SK-N-SH (cell line): ENCODE results near the gene TNFRSF21. TPM values are rescaled to one million over a fixed set of nuclear protein-coding genes. Genes with fewer than 3 reads are reported as not detected.

Source experiments
- CTCF ChIA-PET: fragments of 300-600, 350-600 bp; formaldehyde crosslinking; extraction: SDS; loops from one replicate; lab custom pipeline; 2021; lab: Yijun Ruan, JAX
- POLR2A ChIA-PET: fragments of 350-600 bp; sonication (Branson Sonifier 250); formaldehyde crosslinking; extraction: SDS; loops from one replicate; lab custom pipeline; 2020; ENCODE audit warnings: antibody characterized with exemption, inconsistent platforms; lab: Yijun Ruan, JAX
- DNase-seq: peaks from one replicate; pipeline ENCODE4 v3.0.0; 2012
- H2AFZ ChIP-seq: fragments of 200-600 bp; sonication (generic); 2 replicates; pipeline ENCODE4 v1.8.1; 2016; ENCODE audit warnings: antibody characterized with exemption, mild to moderate bottlenecking, low read depth
- H3F3A ChIP-seq: fragments of 200-600 bp; sonication (generic); replicated peaks from 2 replicates; pipeline ENCODE3; 2016; ENCODE audit warnings: antibody characterized with exemption, mild to moderate bottlenecking; ENCODE audit not compliant: insufficient read depth
- H3K27ac ChIP-seq, 2 experiments: fragments of 200-500 bp in 1 of 2; fragments of 200-600 bp in 1 of 2; sonication (Bioruptor generic) in 1 of 2; sonication (generic), shearing (Covaris generic) in 1 of 2; 2 replicates each; pipeline versions ENCODE4 v1.5.1 to v1.6.1; 2014 to 2016; ENCODE audit warnings: low read depth in 2 of 2, inconsistent platforms in 1 of 2, low read length in 1 of 2, mild to moderate bottlenecking in 1 of 2, mixed read lengths in 1 of 2
- H3K27me3 ChIP-seq: fragments of 200-600 bp; sonication (generic), shearing (Covaris generic); 2 replicates; pipeline ENCODE4 v1.6.1; 2016; ENCODE audit warnings: mixed run types; ENCODE audit not compliant: insufficient read depth
- H3K36me3 ChIP-seq, 2 experiments: fragments of 200-500 bp in 1 of 2; fragments of 200-600 bp in 1 of 2; sonication (Bioruptor generic) in 1 of 2; sonication (generic) in 1 of 2; replicated peaks in 1 of 2; 2 replicates each; pipeline versions ENCODE3 to v1.5.1; 2014 to 2016; ENCODE audit warnings: low read length in 1 of 2, mild to moderate bottlenecking in 1 of 2; ENCODE audit not compliant: insufficient read depth in 2 of 2, control insufficient read depth in 1 of 2
- H3K4me1 ChIP-seq, 2 experiments: fragments of 200-500 bp in 1 of 2; fragments of 200-600 bp in 1 of 2; sonication (Bioruptor generic) in 1 of 2; sonication (generic), shearing (Covaris generic) in 1 of 2; 2 replicates each; pipeline versions ENCODE4 v1.5.1 to v1.6.1; 2014 to 2016; ENCODE audit warnings: low read depth in 1 of 2, low read length in 1 of 2, mixed run types in 1 of 2; ENCODE audit not compliant: insufficient read depth in 2 of 2, control insufficient read depth in 1 of 2
- H3K4me2 ChIP-seq: fragments of 200-600 bp; sonication (generic), shearing (Covaris generic); 2 replicates; pipeline ENCODE4 v1.6.1; 2017; ENCODE audit warnings: mixed run types
- H3K4me3 ChIP-seq, 2 experiments: fragments of 200-500 bp in 1 of 2; fragments of 200-600 bp in 1 of 2; sonication (Bioruptor generic) in 1 of 2; sonication (generic), shearing (Covaris generic) in 1 of 2; 2 replicates each; pipeline versions ENCODE4 v1.5.1 to v1.8.1; 2014 to 2016; ENCODE audit warnings: low read depth in 2 of 2, inconsistent platforms in 1 of 2, low read length in 1 of 2, mild to moderate bottlenecking in 1 of 2, mixed read lengths in 1 of 2, moderate library complexity in 1 of 2
- H3K79me2 ChIP-seq: fragments of 200-600 bp; sonication (generic); 2 replicates; pipeline ENCODE4 v1.8.1; 2017; ENCODE audit warnings: mild to moderate bottlenecking; ENCODE audit not compliant: insufficient read depth
- H3K9ac ChIP-seq: fragments of 200-600 bp; sonication (generic); 2 replicates; pipeline ENCODE4 v1.6.1; 2017; ENCODE audit warnings: mixed run types
- H3K9me2 ChIP-seq: fragments of 200-600 bp; sonication (generic); 2 replicates; pipeline ENCODE4 v1.6.1; 2017; ENCODE audit warnings: mixed run types
- H3K9me3 ChIP-seq: fragments of 200-600 bp; sonication (generic); 2 replicates; pipeline ENCODE4 v1.6.1; 2017; ENCODE audit warnings: mixed run types, mild to moderate bottlenecking, moderate library complexity
- H4K20me1 ChIP-seq: fragments of 200-600 bp; sonication (generic); 2 replicates; pipeline ENCODE4 v1.6.1; 2017; ENCODE audit warnings: mild to moderate bottlenecking, mixed run types; ENCODE audit not compliant: insufficient read depth
- CHD2 ChIP-seq: fragments of 150-350 bp; IDR thresholded peaks from 2 replicates; pipeline ENCODE4 v1.6.1; 2018; ENCODE audit warnings: low read length; ENCODE audit not compliant: partially characterized antibody
- CTCF ChIP-seq: fragments of 200-600 bp; sonication (generic); IDR thresholded peaks from 2 replicates; pipeline ENCODE4 v1.6.1; 2017; ENCODE audit warnings: antibody characterized with exemption, mild to moderate bottlenecking, moderate library complexity
- EZH2phosphoT487 ChIP-seq: fragments of 200-600 bp; sonication (generic); IDR thresholded peaks from 2 replicates; pipeline ENCODE4 v1.6.1; 2017; ENCODE audit warnings: low read depth, mixed run types, mild to moderate bottlenecking, antibody characterized with exemption, moderate library complexity, borderline replicate concordance
- FOSL2 ChIP-seq: IDR thresholded peaks from 2 replicates; pipeline ENCODE4 v1.4.0; 2012; ENCODE audit warnings: low read depth, mild to moderate bottlenecking, moderate library complexity, borderline replicate concordance
- FOXJ3 ChIP-seq: sonication (generic); formaldehyde crosslinking; IDR thresholded peaks from 2 replicates; pipeline ENCODE4 v1.5.1; 2020; ENCODE audit warnings: mild to moderate bottlenecking, missing genetic modification reagents
- FOXM1 ChIP-seq: IDR thresholded peaks from 2 replicates; pipeline ENCODE4 v1.4.0; 2012; ENCODE audit warnings: low read depth, mild to moderate bottlenecking
- JUND ChIP-seq: IDR thresholded peaks from 2 replicates; pipeline ENCODE4 v1.4.0; 2012
- MXI1 ChIP-seq: IDR thresholded peaks from 2 replicates; pipeline ENCODE4 v1.6.1; 2012; ENCODE audit warnings: mild to moderate bottlenecking, low read depth, low read length, improper control_type of control experiment
- NFIC ChIP-seq: IDR thresholded peaks from 2 replicates; pipeline ENCODE4 v1.4.0; 2012; ENCODE audit warnings: borderline replicate concordance
- NRF1 ChIP-seq: IDR thresholded peaks from 2 replicates; pipeline ENCODE4 v1.6.1; 2012; ENCODE audit warnings: low read depth, mild to moderate bottlenecking, low read length
- RAD21 ChIP-seq: IDR thresholded peaks from 2 replicates; pipeline ENCODE4 v1.6.1; 2012; ENCODE audit warnings: mild to moderate bottlenecking, low read length
- RXRA ChIP-seq: IDR thresholded peaks from 2 replicates; pipeline ENCODE4 v1.4.0; 2012; ENCODE audit warnings: low read depth, mild to moderate bottlenecking, borderline replicate concordance
- SIN3A ChIP-seq: IDR thresholded peaks from 2 replicates; pipeline ENCODE4 v1.6.1; 2012; ENCODE audit warnings: low read depth, mild to moderate bottlenecking, low read length, moderate library complexity, borderline replicate concordance
- SMC3 ChIP-seq: IDR thresholded peaks from 2 replicates; pipeline ENCODE4 v1.6.1; 2012; ENCODE audit warnings: low read depth, low read length, improper control_type of control experiment
- TAF1 ChIP-seq: IDR thresholded peaks from 2 replicates; pipeline ENCODE4 v1.6.1; 2012; ENCODE audit warnings: low read depth, mild to moderate bottlenecking, low read length, moderate library complexity, borderline replicate concordance
- TEAD4 ChIP-seq: IDR thresholded peaks from 2 replicates; pipeline ENCODE4 v1.4.0; 2012; ENCODE audit warnings: mild to moderate bottlenecking, borderline replicate concordance; ENCODE audit not compliant: insufficient read depth
- USF2 ChIP-seq: fragments of 150-350 bp; IDR thresholded peaks from 2 replicates; pipeline ENCODE4 v1.6.1; 2017; ENCODE audit warnings: antibody characterized with exemption, low read length, low read depth, borderline replicate concordance
- YY1 ChIP-seq: IDR thresholded peaks from 2 replicates; pipeline ENCODE4 v1.4.0; 2012; ENCODE audit warnings: low read depth, mild to moderate bottlenecking
- ZBTB33 ChIP-seq: IDR thresholded peaks from 2 replicates; pipeline ENCODE4 v1.4.0; 2012; ENCODE audit warnings: low read depth, borderline replicate concordance
- WGBS: methylation state at CpG from one replicate; pipeline ENCODE4 v1.1.6; 2017; ENCODE audit warnings: low lambda C conversion rate; 5-methylcytosine and 5-hydroxymethylcytosine counted together
- polyA plus RNA-seq, 3 experiments: library from polyadenylated mRNA; depleted of rRNA; stranded (reverse); fragments of >200 nt; gene quantifications; 2 replicates each; pipeline ENCODE4 v1.2.3, GENCODE V29; 2012

Gene TNFRSF21
- polyA plus RNA-seq, 1 of the 3 experiments (the other 2 are of a cell fraction): 9.2 TPM

- TF ChIP-seq NRF1 (no peak), JUND (no peak), CTCF (no peak), TEAD4 (no peak), NFIC (no peak), EZH2phosphoT487 (no peak), FOSL2 (no peak), RXRA (no peak), MXI1 (no peak), FOXJ3 (CRISPR knock-in tag) (no peak)
- H4K20me1 ChIP-seq: no peaks in the 10 kb centered on the region
- no peaks in the 10 kb centered on the region for H3K27me3 ChIP-seq
- peaks cover 0 to 14% of the 10 kb centered on the region in 2 experiments; a peak in 2 of 4 replicates for H3K4me1 ChIP-seq
- H3K4me2 ChIP-seq: no peak overlapping the region
- ChIA-PET POLR2A (no interaction called here), CTCF (interaction anchor here (1.8 kb wide), 1 partner anchor 101 kb away, joined by 4 read pairs; no protein-coding TSS in a partner anchor)
- DNase-seq: no peak
- H3K79me2 ChIP-seq: no peaks in the 10 kb centered on the region
- no peaks in the 10 kb centered on the region for H3F3A ChIP-seq
- H2AFZ ChIP-seq: no peak overlapping the region
- WGBS: 91% methylated on average over 6 of the region's 6 CpGs
- no peak overlapping the region for H3K27ac ChIP-seq
- no peaks in the 10 kb centered on the region for H3K9me2 ChIP-seq
- H3K36me3 ChIP-seq: no peaks in the 10 kb centered on the region
- H3K4me3 ChIP-seq: no peak overlapping the region; a peak in 1 of 4 replicates
- H3K9ac ChIP-seq: no peak overlapping the region
- no peaks in the 10 kb centered on the region for H3K9me3 ChIP-seq
Observed at GRCh38 chr6:47197682-47198640, 111.7 kb downstream of the TNFRSF21 start.

GRCh38 chr6:47196113-47196512, 113.6 kb downstream of the TNFRSF21 start:
- Histone ChIP-seq H3K9ac (no peak overlapping the region), H3K4me3 (no peak overlapping the region), H3K79me2 (no peaks in the 10 kb centered on the region), H3K4me1 (peaks cover 0 to 14% of the 10 kb centered on the region in 2 experiments; a peak in 2 of 4 replicates), H2AFZ (no peak overlapping the region), H3K4me2 (no peak overlapping the region), H3K27me3 (no peaks in the 10 kb centered on the region), H3K27ac (no peak overlapping the region), H4K20me1 (no peaks in the 10 kb centered on the region), H3K9me3 (no peaks in the 10 kb centered on the region), H3K9me2 (no peaks in the 10 kb centered on the region), H3F3A (no peaks in the 10 kb centered on the region), H3K36me3 (no peaks in the 10 kb centered on the region)
- 88% methylated on average over 5 of the region's 5 CpGs for WGBS
- ChIA-PET POLR2A (no interaction called here), CTCF (interaction anchor here (0.7 to 1.8 kb wide), 2 partner anchors 99 to 109 kb away, joined by 3 to 4 read pairs; no protein-coding TSS in a partner anchor)
- DNase-seq: no peak
- TF ChIP-seq ZBTB33 (no peak), CTCF (no peak), RAD21 (no peak), FOXM1 (no peak), USF2 (no peak), SMC3 (no peak), YY1 (no peak), FOXJ3 (CRISPR knock-in tag) (no peak), SIN3A (no peak), TEAD4 (no peak), CHD2 (no peak), TAF1 (no peak), RXRA (no peak)
